ENCODE results near the gene SLC25A44.
"Not testable (repeated sequence)": the region's sequence is repeated elsewhere in the genome, so short reads cannot be mapped to it uniquely, and the experiment has no call there.

DNA sequence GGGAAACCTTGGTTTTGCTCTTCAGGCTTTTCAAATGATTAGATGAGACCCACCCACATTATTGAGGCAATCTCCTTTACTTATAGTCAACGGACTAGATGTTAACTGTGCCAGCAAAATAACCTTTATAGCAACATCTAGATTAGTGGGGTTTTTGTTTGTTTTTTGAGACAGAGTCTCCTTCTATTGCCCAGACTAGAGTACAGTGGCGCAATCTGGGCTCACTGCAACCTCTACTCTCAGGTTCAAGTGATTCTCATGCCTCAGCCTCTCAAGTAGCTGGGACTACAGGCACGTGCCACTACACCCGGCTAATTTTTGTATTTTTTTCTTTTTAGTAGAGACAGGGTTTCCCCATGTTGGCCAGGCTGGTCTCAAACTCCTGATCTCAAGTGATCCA, 3.6 kb upstream of the SLC25A44 start:
- not testable (repeated sequence) for TF ChIP-seq POLR2AphosphoS5 (IDR thresholded peaks at IDR 0.05; ENCODE audit: low read depth, low read length); REST (IDR thresholded peaks at IDR 0.05; ENCODE audit: insufficient read depth in 1 of 2, low read depth in 2 of 2, low read length in 1 of 2); SIN3A (IDR thresholded peaks at IDR 0.05; ENCODE audit: borderline replicate concordance, insufficient read depth, low read depth, low read length); TCF7L2 (IDR thresholded peaks at IDR 0.05; ENCODE audit: low read depth, low read length)
- TF ChIP-seq, protein P1, sequence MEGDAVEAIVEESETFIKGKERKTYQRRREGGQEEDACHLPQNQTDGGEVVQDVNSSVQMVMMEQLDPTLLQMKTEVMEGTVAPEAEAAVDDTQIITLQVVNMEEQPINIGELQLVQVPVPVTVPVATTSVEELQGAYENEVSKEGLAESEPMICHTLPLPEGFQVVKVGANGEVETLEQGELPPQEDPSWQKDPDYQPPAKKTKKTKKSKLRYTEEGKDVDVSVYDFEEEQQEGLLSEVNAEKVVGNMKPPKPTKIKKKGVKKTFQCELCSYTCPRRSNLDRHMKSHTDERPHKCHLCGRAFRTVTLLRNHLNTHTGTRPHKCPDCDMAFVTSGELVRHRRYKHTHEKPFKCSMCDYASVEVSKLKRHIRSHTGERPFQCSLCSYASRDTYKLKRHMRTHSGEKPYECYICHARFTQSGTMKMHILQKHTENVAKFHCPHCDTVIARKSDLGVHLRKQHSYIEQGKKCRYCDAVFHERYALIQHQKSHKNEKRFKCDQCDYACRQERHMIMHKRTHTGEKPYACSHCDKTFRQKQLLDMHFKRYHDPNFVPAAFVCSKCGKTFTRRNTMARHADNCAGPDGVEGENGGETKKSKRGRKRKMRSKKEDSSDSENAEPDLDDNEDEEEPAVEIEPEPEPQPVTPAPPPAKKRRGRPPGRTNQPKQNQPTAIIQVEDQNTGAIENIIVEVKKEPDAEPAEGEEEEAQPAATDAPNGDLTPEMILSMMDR (IDR thresholded peaks at IDR 0.05): not testable (repeated sequence)
